ENCODE data around the gene RPS6KL1.

Gene RPS6KL1

DNA sequence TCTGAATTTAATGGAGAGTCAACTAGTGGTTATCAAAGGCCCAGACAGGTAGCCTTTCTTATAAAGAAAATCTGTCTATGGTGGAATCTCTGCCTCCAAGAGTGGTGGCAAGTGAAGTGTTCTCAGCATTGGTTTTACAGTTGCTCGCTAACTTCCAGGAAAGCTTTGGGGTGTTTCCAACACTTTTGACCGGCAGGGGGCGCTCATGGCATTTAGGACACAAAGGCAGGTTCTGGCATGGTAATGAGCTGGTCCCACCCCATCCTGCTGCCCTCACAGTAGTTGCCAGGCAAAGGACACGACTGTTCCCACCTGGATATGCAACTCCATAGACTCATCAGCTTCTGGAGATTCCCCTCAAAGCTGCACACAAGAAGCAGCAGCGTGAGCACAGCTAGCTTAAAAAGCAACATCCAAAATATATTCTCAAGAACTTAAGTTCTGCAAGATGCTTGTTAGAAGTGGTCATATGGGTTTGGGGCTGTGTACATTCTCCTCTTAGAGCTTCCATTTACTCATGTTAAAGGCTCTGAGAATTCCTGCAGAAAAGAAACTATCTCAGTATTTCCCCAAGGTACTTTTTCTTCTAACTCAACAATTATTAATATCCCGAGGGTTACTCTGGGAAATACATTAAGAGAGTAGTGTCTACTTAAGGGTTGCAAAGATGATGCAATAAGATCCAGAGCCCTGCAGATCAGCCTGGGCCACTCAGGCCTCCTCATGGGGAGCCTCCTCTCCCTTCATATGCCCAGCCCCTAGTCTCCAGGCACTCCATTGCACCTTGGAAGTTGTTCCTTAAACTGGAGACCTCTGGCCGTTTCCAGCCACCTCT, 61.9 kb downstream of the RPS6KL1 start:
- no peaks in the 10 kb centered on the region for H3K27me3 ChIP-seq (replicated peaks)
- H3K4me3 ChIP-seq (ENCODE audit: low read depth, low read length), result no peak overlapping the region
- DNase-seq, result peak; percentile 86
- H3K27ac ChIP-seq, result no peak overlapping the region
- no peaks in the 10 kb centered on the region for H3K36me3 ChIP-seq (replicated peaks)
- TF ChIP-seq, protein P1, sequence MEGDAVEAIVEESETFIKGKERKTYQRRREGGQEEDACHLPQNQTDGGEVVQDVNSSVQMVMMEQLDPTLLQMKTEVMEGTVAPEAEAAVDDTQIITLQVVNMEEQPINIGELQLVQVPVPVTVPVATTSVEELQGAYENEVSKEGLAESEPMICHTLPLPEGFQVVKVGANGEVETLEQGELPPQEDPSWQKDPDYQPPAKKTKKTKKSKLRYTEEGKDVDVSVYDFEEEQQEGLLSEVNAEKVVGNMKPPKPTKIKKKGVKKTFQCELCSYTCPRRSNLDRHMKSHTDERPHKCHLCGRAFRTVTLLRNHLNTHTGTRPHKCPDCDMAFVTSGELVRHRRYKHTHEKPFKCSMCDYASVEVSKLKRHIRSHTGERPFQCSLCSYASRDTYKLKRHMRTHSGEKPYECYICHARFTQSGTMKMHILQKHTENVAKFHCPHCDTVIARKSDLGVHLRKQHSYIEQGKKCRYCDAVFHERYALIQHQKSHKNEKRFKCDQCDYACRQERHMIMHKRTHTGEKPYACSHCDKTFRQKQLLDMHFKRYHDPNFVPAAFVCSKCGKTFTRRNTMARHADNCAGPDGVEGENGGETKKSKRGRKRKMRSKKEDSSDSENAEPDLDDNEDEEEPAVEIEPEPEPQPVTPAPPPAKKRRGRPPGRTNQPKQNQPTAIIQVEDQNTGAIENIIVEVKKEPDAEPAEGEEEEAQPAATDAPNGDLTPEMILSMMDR (IDR thresholded peaks at IDR 0.05; ENCODE audit: low read depth, low read length, missing control alignments), result peak; percentile 89
- in situ Hi-C loops (cut with HindIII; ENCODE audit: low pct_ligation_motif_present, low sequenced_read_pairs), result no loop called here

DNA sequence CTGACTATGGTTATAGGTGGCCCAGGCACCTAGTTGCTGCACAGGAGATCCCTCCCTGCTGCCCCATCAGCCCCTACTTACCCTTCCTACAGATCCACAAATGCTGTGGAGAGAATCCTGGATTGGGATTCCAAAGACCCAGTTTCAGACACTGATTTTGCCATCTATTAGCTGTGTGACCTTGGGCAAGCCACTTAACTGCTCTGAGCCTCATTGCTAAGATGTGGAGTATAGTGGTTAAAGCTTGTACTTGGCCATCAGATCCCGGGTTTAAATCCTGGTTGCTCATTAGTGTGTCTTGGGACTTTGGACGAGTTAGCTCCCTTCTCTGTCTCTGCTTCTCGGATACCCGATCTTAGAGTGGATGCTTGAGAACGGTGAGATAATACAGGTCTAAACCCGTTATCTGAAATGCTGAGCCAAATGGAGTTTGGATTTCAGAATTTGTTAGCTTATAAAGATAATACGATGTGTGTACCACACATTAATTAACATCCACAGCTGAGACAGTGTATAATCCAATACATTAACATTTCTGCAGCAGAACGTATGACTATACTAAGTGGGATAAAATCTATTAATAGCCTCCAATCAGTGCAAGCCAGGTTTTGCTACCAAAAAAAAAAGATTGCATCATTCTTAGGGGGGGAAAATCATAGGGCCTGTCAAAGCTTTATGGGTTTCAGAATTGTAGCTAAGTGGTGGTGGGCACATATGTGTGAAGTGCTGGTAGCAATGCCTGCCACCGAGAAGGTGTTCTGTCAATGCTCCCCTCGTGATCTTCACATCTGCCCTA, 63.1 kb downstream of the RPS6KL1 start:
- Histone ChIP-seq H3K27ac (no peak overlapping the region), H3K27me3 (replicated peaks) (no peaks in the 10 kb centered on the region), H3K4me3 (ENCODE audit: low read depth, low read length) (no peak overlapping the region), H3K36me3 (replicated peaks) (no peaks in the 10 kb centered on the region)
- in situ Hi-C loops (cut with HindIII; ENCODE audit: low pct_ligation_motif_present, low sequenced_read_pairs), result no loop called here
- TF ChIP-seq, protein P1 (IDR thresholded peaks at IDR 0.05; ENCODE audit: low read depth, low read length, missing control alignments), result no peak
- DNase-seq, result no peak

DNA sequence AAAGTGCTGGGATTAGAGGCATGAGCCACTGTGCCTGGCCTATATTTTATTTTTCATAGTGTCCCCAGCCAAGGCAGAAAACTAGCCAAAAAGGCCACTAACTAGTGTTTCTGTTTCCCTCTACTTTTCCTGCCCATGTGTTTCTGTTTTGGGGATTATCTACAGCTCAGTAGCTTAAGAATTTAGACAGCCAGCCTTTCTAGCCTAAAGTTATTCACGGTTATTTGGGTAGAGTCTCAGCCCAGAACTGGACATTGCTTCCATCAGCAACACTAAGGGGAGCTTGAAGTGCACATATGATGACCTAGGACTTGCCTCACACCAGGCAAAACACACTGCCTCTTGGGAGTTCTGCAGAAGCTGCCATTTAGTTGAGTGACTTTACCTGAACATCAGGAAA, 65.0 kb downstream of the RPS6KL1 start:
- in situ Hi-C loops (cut with HindIII; ENCODE audit: low pct_ligation_motif_present, low sequenced_read_pairs), result no loop called here
- Histone ChIP-seq H3K27me3 (replicated peaks) (no peaks in the 10 kb centered on the region), H3K4me3 (ENCODE audit: low read depth, low read length) (no peak overlapping the region), H3K27ac (no peak overlapping the region), H3K36me3 (replicated peaks) (no peaks in the 10 kb centered on the region)
- TF ChIP-seq, protein P1 (IDR thresholded peaks at IDR 0.05; ENCODE audit: low read depth, low read length, missing control alignments), result no peak
- DNase-seq, result no peak

DNA sequence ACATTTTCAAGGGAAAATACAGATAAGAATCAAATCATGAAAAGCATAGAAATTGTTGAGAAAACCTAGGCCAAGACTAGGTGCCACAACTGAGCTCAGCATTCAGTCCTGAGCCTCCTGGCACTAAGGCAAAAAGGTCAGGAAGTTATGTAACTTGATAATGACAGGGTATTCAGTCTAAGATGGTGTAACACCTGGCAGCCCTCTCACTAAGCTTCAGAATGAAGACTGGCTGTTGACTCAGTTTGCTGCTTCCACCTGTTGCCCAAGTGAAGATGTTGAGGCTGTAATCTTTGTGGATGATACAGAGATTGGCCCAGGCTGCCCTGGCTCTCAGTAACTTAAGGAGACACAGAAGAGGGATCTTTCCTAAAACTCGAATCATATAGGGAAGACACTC, 66.7 kb downstream of the RPS6KL1 start:
- TF ChIP-seq, protein P1 (IDR thresholded peaks at IDR 0.05; ENCODE audit: low read depth, low read length, missing control alignments), result no peak
- in situ Hi-C loops (cut with HindIII; ENCODE audit: low pct_ligation_motif_present, low sequenced_read_pairs), result no loop called here
- no peaks in the 10 kb centered on the region for H3K36me3 ChIP-seq (replicated peaks)
- H3K27me3 ChIP-seq (replicated peaks), result no peaks in the 10 kb centered on the region
- H3K27ac ChIP-seq, result no peak overlapping the region
- DNase-seq, result no peak
- H3K4me3 ChIP-seq (ENCODE audit: low read depth, low read length), result no peak overlapping the region

DNA sequence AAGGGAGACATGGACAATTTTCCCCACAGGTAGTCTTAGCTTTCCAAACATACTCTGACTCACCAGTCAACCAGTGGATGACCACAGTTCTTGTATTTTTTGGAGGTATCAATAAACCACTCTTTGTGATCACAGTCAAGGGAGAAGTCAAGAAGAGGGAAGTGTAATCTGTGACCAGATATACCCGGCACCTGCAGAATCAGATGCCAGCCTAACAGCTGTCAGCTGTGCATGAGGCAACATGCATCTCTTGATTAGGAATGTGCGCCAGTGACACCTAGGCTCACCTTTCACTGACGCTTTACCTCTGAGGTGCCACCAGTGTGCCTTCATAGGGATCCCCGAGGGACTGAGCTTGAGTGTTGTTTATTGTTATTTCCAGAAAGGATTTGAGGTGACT, 67.1 kb downstream of the RPS6KL1 start:
- DNase-seq, result no peak
- Histone ChIP-seq H3K27me3 (replicated peaks) (no peaks in the 10 kb centered on the region), H3K36me3 (replicated peaks) (no peaks in the 10 kb centered on the region), H3K4me3 (ENCODE audit: low read depth, low read length) (no peak overlapping the region), H3K27ac (no peak overlapping the region)
- TF ChIP-seq, protein P1 (IDR thresholded peaks at IDR 0.05; ENCODE audit: low read depth, low read length, missing control alignments), result no peak
- in situ Hi-C loops (cut with HindIII; ENCODE audit: low pct_ligation_motif_present, low sequenced_read_pairs), result no loop called here
